Hepatocyte (in vitro differentiated cells): Measurements from ENCODE around the gene ZNF341.

ENCODE experiments used
- CTCF ChIP-seq: fragments of 200-600 bp; sonication (generic); IDR thresholded peaks from 2 replicates; pipeline ENCODE4 v1.5.1; 2016; ENCODE audit warnings: antibody characterized with exemption, mild to moderate bottlenecking; ENCODE audit not compliant: poor library complexity
- EZH2 ChIP-seq: fragments of 200-600 bp; sonication (generic); IDR thresholded peaks from 2 replicates; pipeline ENCODE4 v1.6.1; 2016; ENCODE audit warnings: antibody characterized with exemption, mild to moderate bottlenecking, borderline replicate concordance
- EZH2phosphoT487 ChIP-seq: fragments of 200-600 bp; sonication (generic); IDR thresholded peaks from one replicate; pipeline ENCODE4 v1.6.1; 2018; ENCODE audit warnings: antibody characterized with exemption, mild to moderate bottlenecking, low read depth, moderate library complexity; ENCODE audit not compliant: unreplicated experiment, severe bottlenecking

GRCh38 chr20:33744181-33744580 lies 12.4 kb downstream of the ZNF341 start:
- TF ChIP-seq EZH2 (no peak), CTCF (no peak), EZH2phosphoT487 (no peak)
